HG02840 (cell line): Measurements from ENCODE around the gene PDLIM1.
"Not testable (repeated sequence)": the region's sequence is repeated elsewhere in the genome, so short reads cannot be mapped to it uniquely, and the experiment has no call there.

Experiments used
- ATAC-seq: cut with Tn5 transposase; IDR thresholded peaks from one replicate; pipeline ENCODE4 v1.9.1; 2021; ENCODE audit warnings: mild to moderate bottlenecking, moderate library complexity, moderate number of reproducible peaks; ENCODE audit not compliant: unreplicated experiment, low FRiP score

PDLIM1 gene

GRCh38 chr10:95245425-95246055 lies 45.3 kb downstream of the PDLIM1 start:
- peak; percentile 85 for ATAC-seq

GRCh38 chr10:95244152-95244551 lies 46.7 kb downstream of the PDLIM1 start:
- no peak for ATAC-seq

- no peak for ATAC-seq
Measured at GRCh38 chr10:95243318-95243617, 47.5 kb downstream of the PDLIM1 start.

- ATAC-seq = no peak
Measured at GRCh38 chr10:95242581-95243317, 48.1 kb downstream of the PDLIM1 start.

GRCh38 chr10:95241533-95241932 lies 49.3 kb downstream of the PDLIM1 start:
- ATAC-seq = no peak

- no peak for ATAC-seq
Measured at GRCh38 chr10:95240811-95241210, 50.0 kb downstream of the PDLIM1 start.

GRCh38 chr10:95240096-95240495 lies 50.7 kb downstream of the PDLIM1 start:
- not testable (repeated sequence) for ATAC-seq

- no peak for ATAC-seq
Measured at GRCh38 chr10:95237376-95238170, 53.2 kb downstream of the PDLIM1 start.

GRCh38 chr10:95236068-95236903 lies 54.5 kb downstream of the PDLIM1 start:
- ATAC-seq = peak; percentile 93

- ATAC-seq = no peak
Measured at GRCh38 chr10:95235676-95236067, 55.1 kb downstream of the PDLIM1 start.

GRCh38 chr10:95234951-95235350 lies 55.9 kb downstream of the PDLIM1 start:
- ATAC-seq = no peak

- ATAC-seq = no peak
Measured at GRCh38 chr10:95233377-95234034, 57.3 kb downstream of the PDLIM1 start.

- not testable (repeated sequence) for ATAC-seq
Measured at GRCh38 chr10:95230677-95231586, 59.9 kb downstream of the PDLIM1 start.

- ATAC-seq = no peak
Measured at GRCh38 chr10:95229724-95230627, 60.8 kb downstream of the PDLIM1 start.

- ATAC-seq = not testable (repeated sequence)
Measured at GRCh38 chr10:95228934-95229723, 61.7 kb downstream of the PDLIM1 start.

GRCh38 chr10:95225136-95225535 lies 65.7 kb downstream of the PDLIM1 start:
- no peak for ATAC-seq

GRCh38 chr10:95221124-95221523 lies 69.7 kb downstream of the PDLIM1 start:
- no peak for ATAC-seq
